GM12801 (cell line): Measurements from ENCODE around the gene HERPUD1.

ENCODE experiments used
- TF ChIP-seq, protein P1 (sequence below): IDR thresholded peaks from one replicate; pipeline ENCODE4 v1.5.1; 2011; ENCODE audit warnings: control low read depth; ENCODE audit not compliant: insufficient read length; ENCODE audit errors: extremely low read depth

The HERPUD1 gene, protein sequence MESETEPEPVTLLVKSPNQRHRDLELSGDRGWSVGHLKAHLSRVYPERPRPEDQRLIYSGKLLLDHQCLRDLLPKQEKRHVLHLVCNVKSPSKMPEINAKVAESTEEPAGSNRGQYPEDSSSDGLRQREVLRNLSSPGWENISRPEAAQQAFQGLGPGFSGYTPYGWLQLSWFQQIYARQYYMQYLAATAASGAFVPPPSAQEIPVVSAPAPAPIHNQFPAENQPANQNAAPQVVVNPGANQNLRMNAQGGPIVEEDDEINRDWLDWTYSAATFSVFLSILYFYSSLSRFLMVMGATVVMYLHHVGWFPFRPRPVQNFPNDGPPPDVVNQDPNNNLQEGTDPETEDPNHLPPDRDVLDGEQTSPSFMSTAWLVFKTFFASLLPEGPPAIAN

DNA sequence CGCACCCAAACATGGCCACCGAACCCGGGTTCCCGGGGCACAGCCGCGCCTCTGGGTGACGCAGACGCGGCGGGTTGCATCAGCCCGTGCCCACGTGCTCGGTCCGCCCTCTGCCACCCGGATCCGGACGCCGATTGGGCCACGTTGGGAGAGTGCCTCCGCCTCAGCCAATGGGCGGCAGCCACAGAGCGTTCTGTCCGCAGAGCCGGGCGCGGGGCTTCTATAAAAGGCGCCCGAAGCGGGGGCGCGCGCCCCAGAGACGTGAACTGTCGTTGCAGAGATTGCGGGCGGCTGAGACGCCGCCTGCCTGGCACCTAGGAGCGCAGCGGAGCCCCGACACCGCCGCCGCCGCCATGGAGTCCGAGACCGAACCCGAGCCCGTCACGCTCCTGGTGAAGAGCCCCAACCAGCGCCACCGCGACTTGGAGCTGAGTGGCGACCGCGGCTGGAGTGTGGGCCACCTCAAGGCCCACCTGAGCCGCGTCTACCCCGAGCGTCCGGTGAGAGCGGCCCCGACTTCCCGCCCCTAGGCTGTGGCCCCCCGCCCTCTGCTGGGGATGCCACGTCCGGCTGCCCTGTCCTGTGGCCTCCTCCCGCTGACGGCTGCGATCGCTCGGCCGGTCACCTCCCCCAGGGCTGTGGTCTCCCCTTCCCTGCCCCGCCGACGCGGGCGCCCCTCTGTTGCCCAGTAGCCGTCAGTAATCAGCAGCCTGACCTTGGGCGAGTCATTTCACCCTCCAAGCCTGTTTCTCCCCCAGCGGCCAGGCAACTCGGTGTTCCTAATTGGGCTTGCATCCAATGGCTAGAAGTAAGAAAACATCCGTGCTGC lies at the start of gene HERPUD1:
Gene HERPUD1 (plus strand): TSS at position 251 of the 829 bp plus-strand sequence. CDS start 103 bp downstream, at position 354.
- TF ChIP-seq, protein P1, sequence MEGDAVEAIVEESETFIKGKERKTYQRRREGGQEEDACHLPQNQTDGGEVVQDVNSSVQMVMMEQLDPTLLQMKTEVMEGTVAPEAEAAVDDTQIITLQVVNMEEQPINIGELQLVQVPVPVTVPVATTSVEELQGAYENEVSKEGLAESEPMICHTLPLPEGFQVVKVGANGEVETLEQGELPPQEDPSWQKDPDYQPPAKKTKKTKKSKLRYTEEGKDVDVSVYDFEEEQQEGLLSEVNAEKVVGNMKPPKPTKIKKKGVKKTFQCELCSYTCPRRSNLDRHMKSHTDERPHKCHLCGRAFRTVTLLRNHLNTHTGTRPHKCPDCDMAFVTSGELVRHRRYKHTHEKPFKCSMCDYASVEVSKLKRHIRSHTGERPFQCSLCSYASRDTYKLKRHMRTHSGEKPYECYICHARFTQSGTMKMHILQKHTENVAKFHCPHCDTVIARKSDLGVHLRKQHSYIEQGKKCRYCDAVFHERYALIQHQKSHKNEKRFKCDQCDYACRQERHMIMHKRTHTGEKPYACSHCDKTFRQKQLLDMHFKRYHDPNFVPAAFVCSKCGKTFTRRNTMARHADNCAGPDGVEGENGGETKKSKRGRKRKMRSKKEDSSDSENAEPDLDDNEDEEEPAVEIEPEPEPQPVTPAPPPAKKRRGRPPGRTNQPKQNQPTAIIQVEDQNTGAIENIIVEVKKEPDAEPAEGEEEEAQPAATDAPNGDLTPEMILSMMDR = no peak

DNA sequence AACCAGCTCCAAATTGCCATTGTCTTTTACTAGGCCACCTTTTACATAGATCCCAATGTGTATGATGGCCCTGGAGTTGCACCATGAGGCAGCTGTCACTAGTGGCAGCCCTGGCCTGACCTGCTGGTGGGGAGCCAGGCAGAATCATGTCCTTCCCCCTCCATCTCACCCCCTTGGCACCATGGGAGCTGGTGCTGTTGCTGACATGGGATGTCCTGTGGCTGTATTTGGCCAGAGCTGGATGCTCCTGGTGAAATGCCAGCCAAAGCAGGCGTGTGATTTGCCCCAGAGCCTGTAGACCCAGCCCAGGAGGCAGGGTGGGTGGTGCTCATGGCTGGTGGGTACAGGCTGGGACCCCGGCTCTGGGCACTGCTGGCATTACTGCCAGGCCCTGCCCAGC lies 48.4 kb upstream of the HERPUD1 start:
- TF ChIP-seq, protein P1 = no peak

DNA sequence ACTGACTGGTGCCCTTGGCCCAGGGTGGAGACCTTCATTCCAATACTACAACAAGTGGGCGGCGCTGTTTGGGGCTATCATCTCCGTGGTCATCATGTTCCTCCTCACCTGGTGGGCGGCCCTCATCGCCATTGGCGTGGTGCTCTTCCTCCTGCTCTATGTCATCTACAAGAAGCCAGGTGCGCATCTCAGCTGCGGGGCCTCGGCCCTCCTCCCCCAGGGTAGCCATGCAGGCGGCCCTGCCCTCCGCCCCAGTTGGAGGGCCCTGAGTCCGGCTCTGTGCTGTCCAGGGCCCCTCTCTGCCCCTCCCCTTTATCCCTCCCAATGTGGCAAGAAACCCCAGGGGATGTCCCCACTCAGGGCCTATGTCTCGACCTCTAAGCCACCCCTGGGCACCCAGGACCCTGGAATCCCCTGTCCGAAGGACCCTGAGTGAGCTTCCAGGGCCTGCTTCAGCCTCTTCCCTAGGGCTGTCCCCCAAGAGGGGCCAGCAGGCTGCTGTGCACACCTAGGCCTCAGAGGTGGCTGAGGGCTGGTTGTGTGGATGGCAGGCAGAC lies 47.8 kb upstream of the HERPUD1 start:
- TF ChIP-seq, protein P1 = no peak

DNA sequence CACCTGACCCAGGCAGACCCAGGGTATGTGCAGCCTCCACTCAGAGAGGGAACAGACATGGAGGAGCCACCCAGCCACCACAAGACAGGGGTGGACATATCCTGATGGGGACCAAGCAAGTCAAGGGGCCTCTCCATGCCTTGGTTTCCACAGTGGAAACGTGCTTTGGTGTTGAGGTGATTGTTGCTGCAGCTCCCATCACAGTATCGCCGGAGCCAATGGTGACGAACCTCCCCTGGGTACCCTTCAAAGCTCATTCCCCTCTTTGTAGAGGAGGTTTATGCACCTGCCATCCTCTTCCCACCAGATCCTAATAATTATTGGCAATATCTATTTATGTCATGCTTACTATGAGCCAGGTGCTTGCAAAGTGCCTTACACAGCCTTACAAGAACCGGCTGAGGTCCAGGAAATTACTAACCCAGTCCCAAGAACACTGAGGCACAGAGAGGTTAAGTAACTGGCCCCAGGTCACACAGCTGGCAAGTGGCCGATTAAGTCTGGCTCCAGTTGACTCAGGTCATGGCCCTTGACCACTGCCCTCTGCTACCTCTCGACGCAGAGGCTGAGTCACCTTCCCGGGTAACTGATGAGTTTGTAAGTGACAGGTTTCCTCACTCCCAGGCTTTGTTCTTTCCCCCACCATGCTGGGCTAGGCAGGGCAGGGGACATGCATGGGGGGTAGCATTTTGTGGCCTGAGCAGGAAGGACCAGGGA lies 46.3 kb upstream of the HERPUD1 start:
- TF ChIP-seq, protein P1 = no peak

DNA sequence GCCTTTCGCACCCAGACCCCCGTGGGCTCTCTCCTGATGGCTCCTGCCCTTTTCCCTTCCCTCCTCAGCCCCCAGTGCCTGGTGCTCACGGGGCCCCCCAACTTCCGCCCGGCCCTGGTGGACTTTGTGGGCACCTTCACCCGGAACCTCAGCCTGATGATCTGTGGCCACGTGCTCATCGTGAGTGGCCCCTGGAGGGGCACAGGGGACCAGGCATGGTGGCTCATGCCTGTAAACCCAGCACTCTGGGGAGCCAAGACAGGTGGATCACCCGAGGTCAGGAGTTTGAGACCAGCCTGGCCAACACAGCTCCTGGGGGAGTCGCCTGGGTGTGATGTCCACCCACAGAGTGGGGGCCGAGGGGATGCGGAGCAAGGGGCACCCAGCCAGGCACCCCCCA lies 45.6 kb upstream of the HERPUD1 start:
- TF ChIP-seq, protein P1 = no peak

DNA sequence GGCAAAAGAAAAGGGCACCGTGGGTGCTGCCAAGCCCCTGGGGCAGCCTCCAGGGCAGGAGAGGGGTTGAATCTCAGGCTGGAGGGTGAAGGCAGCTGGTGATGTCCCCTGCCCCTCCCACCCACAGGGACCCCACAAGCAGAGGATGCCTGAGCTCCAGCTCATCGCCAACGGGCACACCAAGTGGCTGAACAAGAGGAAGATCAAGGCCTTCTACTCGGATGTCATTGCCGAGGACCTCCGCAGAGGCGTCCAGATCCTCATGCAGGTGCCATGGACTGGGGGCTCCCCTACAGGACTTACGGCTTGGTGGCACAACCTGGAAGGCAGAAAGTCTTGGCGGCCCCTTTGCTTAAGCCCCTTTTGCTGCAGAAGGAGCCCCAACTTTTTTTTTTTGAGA lies 45.1 kb upstream of the HERPUD1 start:
- TF ChIP-seq, protein P1 = no peak

DNA sequence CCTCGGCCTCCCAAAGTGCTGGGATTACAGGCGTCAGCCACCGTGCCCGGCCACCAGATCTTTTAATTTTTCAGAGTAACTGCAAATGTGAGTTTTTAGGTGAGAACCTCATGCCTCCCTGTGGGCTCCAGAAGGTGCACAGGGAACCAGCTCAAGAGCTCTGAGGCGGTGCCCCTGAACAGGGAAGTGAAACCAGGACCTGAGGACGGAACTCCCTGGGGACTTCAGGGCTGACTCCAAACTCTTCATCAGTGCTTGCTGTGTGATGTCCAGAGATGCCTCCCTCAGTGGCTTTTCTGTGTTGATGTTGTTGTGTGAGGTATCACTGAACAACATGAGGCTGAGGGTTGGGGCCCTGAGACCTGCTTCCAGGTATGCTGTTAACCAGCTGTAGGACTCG lies 43.1 kb upstream of the HERPUD1 start:
- TF ChIP-seq, protein P1 = no peak
